CD14-positive monocyte (primary cell): ENCODE measurements around the gene CASR. TPM values are rescaled to one million over a fixed set of nuclear protein-coding genes. Genes with fewer than 3 reads are reported as not detected.

ENCODE experiments used
- DNase-seq, 3 donors: peaks; one replicate each; pipeline ENCODE4 v3.0.0-alpha.2; 2011 to 2022
- H2AFZ ChIP-seq: 2 replicates; pipeline ENCODE4 v1.6.0; 2012; ENCODE audit warnings: mild to moderate bottlenecking, low read depth, low read length, inconsistent platforms; ENCODE audit not compliant: insufficient read depth, poor library complexity, severe bottlenecking
- H3K27ac ChIP-seq, 2 donors: 1 replicate in 1 of 2; 2 replicates in 1 of 2; pipeline ENCODE4 v1.5.1; 2012 to 2013; ENCODE audit warnings: low read length in 2 of 2, control low read depth in 1 of 2, inconsistent platforms in 1 of 2, low read depth in 1 of 2, mild to moderate bottlenecking in 1 of 2
- H3K27me3 ChIP-seq, 2 donors: one replicate each; pipeline versions ENCODE4 v1.6.0 to v1.6.1; 2011 to 2013; ENCODE audit warnings: low read length in 2 of 2; ENCODE audit not compliant: control insufficient read depth in 2 of 2, insufficient read depth in 2 of 2
- H3K36me3 ChIP-seq, 2 donors: replicated peaks in 1 of 2; 1 replicate in 1 of 2; 2 replicates in 1 of 2; pipeline versions ENCODE4 v1.5.1 to v1.6.1; 2012 to 2013; ENCODE audit warnings: low read length in 2 of 2, control low read depth in 1 of 2, inconsistent platforms in 1 of 2, mild to moderate bottlenecking in 1 of 2; ENCODE audit not compliant: insufficient read depth in 2 of 2, control insufficient read depth in 1 of 2
- H3K4me1 ChIP-seq, 2 donors: 1 replicate in 1 of 2; 2 replicates in 1 of 2; pipeline versions ENCODE4 v1.5.1 to v1.6.1; 2012 to 2013; ENCODE audit warnings: low read length in 2 of 2, control low read depth in 1 of 2, inconsistent platforms in 1 of 2, mild to moderate bottlenecking in 1 of 2, moderate library complexity in 1 of 2; ENCODE audit not compliant: insufficient read depth in 2 of 2, control insufficient read depth in 1 of 2
- H3K4me2 ChIP-seq: replicated peaks from 2 replicates; pipeline ENCODE3; 2012; ENCODE audit warnings: low read length, moderate library complexity, mild to moderate bottlenecking; ENCODE audit not compliant: poor library complexity, severe bottlenecking; ENCODE audit errors: extremely low read depth
- H3K4me3 ChIP-seq, 3 experiments: fragments of 200-600 bp in 1 of 3; sonication (generic) in 1 of 3; replicated peaks in 1 of 3; 1 replicate in 2 of 3; 2 replicates in 1 of 3; pipeline ENCODE4 v1.5.1; 2011 to 2013; ENCODE audit warnings: low read length in 3 of 3, mild to moderate bottlenecking in 3 of 3, control low read depth in 2 of 3, low read depth in 2 of 3, inconsistent platforms in 1 of 3, moderate library complexity in 1 of 3
- H3K79me2 ChIP-seq: 2 replicates; pipeline ENCODE4 v1.6.0; 2012; ENCODE audit warnings: mild to moderate bottlenecking, control low read depth, inconsistent platforms, low read length, moderate library complexity; ENCODE audit not compliant: insufficient read depth
- H3K9ac ChIP-seq: 2 replicates; pipeline ENCODE4 v1.6.0; 2017; ENCODE audit warnings: low read length, mild to moderate bottlenecking; ENCODE audit not compliant: insufficient read depth, poor library complexity, severe bottlenecking
- H3K9me3 ChIP-seq, 2 donors: replicated peaks in 1 of 2; 1 replicate in 1 of 2; 2 replicates in 1 of 2; pipeline versions ENCODE4 v1.5.1 to v1.6.1; 2012 to 2013; ENCODE audit warnings: low read length in 2 of 2, control low read depth in 1 of 2; ENCODE audit not compliant: control insufficient read depth in 1 of 2, insufficient read depth in 1 of 2
- H4K20me1 ChIP-seq: 2 replicates; pipeline ENCODE4 v1.6.0; 2012; ENCODE audit warnings: mild to moderate bottlenecking, low read length, control low read depth, moderate library complexity; ENCODE audit not compliant: insufficient read depth
- H3K27ac Mint-ChIP-seq, 7 donors: one replicate each; pipeline ENCODE4 v1.8.0; 2020; ENCODE audit warnings: mild to moderate bottlenecking in 7 of 7, mixed read lengths in 7 of 7, moderate library complexity in 6 of 7, inconsistent platforms in 2 of 7
- H3K27me3 Mint-ChIP-seq, 3 donors: one replicate each; pipeline ENCODE4 v1.8.0; 2021 to 2022; ENCODE audit warnings: low read depth in 3 of 3, mild to moderate bottlenecking in 3 of 3, mixed read lengths in 3 of 3, moderate library complexity in 3 of 3, inconsistent platforms in 1 of 3
- H3K36me3 Mint-ChIP-seq, 2 donors: one replicate each; pipeline ENCODE4 v1.8.0; 2020; ENCODE audit warnings: mixed read lengths in 2 of 2, inconsistent platforms in 1 of 2, mild to moderate bottlenecking in 1 of 2
- H3K4me1 Mint-ChIP-seq: one replicate; pipeline ENCODE4 v1.8.0; 2020; ENCODE audit warnings: mild to moderate bottlenecking, mixed read lengths
- H3K4me3 Mint-ChIP-seq, 2 donors: one replicate each; pipeline ENCODE4 v1.8.0; 2020; ENCODE audit warnings: mild to moderate bottlenecking in 2 of 2, mixed read lengths in 2 of 2, moderate library complexity in 1 of 2
- H3K9me3 Mint-ChIP-seq, 7 donors: one replicate each; pipeline ENCODE4 v1.8.0; 2020 to 2022; ENCODE audit warnings: mixed read lengths in 7 of 7, mild to moderate bottlenecking in 6 of 7, moderate library complexity in 6 of 7, inconsistent platforms in 2 of 7
- WGBS: methylation state at CpG from one replicate; pipeline ENCODE4 v1.1.5; 2013; ENCODE audit warnings: missing lambda C conversion rate; ENCODE audit not compliant: insufficient coverage; 5-methylcytosine and 5-hydroxymethylcytosine counted together
- intact Hi-C, 2 donors: fragments of 100-400 bp; cut with micrococcal nuclease; formaldehyde crosslinking; loops; one replicate each; pipeline versions ENCODE4 v1.15.0 to v1.15.1; 2023
- polyA plus RNA-seq, 3 donors: library from polyadenylated mRNA; depleted of rRNA in 1 of 3; unstranded in 2 of 3; stranded (reverse) in 1 of 3; fragments of 300-500 nt in 2 of 3; fragments of >200 nt in 1 of 3; fragmentation: Illumina TruSeq in 2 of 3; gene quantifications; 1 replicate in 2 of 3; 2 replicates in 1 of 3; pipeline ENCODE4 v1.2.3, GENCODE V29; 2012 to 2021
- TF ChIP-seq, protein P1 (sequence below): fragments of 200-600 bp; IDR thresholded peaks from one replicate; pipeline ENCODE4 v1.8.0; 2022; ENCODE audit warnings: antibody characterized with exemption, mild to moderate bottlenecking

Gene CASR
- polyA plus RNA-seq, 3 donors: 0.01 TPM; not detected in 2

DNA sequence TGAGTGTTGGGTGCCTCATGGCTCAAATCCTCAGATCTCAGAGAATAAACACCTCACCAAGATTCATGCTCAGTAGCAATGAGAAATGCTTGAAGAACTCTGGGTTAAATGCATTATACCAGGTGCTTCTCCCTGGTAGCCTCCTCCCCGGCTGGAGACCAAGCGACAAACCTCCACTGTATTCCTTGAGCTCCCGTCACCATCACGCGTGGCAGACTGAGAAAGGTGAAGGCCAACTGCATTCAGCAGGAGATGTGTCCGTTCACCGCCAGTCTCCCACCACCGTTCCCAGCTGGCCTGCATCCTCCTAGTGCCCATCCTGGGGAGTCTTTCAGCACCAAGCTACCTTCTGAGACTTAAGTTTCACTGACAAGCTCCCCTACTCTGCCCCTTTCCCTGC lies 149.1 kb downstream of the CASR start:
- Mint-ChIP-seq H3K4me3 (no peak overlapping the region), H3K9me3 (no peaks in the 10 kb centered on the region), H3K4me1 (peaks cover 48% of the 10 kb centered on the region), H3K36me3 (peaks cover 60 to 77% of the 10 kb centered on the region in 2 donors), H3K27ac (peak overlapping the region; percentile 8 to 73 (median 42)), H3K27me3 (peaks cover 0 to 2% (median 0%) of the 10 kb centered on the region in 3 donors)
- H3K79me2 ChIP-seq: peaks cover 98% of the 10 kb centered on the region
- TF ChIP-seq, protein P1, sequence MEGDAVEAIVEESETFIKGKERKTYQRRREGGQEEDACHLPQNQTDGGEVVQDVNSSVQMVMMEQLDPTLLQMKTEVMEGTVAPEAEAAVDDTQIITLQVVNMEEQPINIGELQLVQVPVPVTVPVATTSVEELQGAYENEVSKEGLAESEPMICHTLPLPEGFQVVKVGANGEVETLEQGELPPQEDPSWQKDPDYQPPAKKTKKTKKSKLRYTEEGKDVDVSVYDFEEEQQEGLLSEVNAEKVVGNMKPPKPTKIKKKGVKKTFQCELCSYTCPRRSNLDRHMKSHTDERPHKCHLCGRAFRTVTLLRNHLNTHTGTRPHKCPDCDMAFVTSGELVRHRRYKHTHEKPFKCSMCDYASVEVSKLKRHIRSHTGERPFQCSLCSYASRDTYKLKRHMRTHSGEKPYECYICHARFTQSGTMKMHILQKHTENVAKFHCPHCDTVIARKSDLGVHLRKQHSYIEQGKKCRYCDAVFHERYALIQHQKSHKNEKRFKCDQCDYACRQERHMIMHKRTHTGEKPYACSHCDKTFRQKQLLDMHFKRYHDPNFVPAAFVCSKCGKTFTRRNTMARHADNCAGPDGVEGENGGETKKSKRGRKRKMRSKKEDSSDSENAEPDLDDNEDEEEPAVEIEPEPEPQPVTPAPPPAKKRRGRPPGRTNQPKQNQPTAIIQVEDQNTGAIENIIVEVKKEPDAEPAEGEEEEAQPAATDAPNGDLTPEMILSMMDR: no peak
- peak overlapping the region in 1 of 2 donors; percentile 57 for H3K27ac ChIP-seq
- 90% methylated on average over 8 of the region's 8 CpGs for WGBS
- H3K4me2 ChIP-seq: no peak overlapping the region
- peaks cover 97% of the 10 kb centered on the region for H4K20me1 ChIP-seq
- no peak overlapping the region for H3K9ac ChIP-seq
- no peaks in the 10 kb centered on the region for H3K9me3 ChIP-seq
- no peak overlapping the region for H3K4me3 ChIP-seq
- no peak overlapping the region for H2AFZ ChIP-seq
- peaks cover 10 to 40% of the 10 kb centered on the region in 2 donors for H3K4me1 ChIP-seq
- H3K27me3 ChIP-seq: no peaks in the 10 kb centered on the region
- DNase-seq: no peak
- H3K36me3 ChIP-seq: peaks cover 61 to 73% of the 10 kb centered on the region in 2 donors
- intact Hi-C loops: no loop called here

Other genes starting within 250 kb of the CASR start
- under 1 TPM; 0.12 to 0.28 (median 0.20) TPM for gene ILDR1, start 161.4 kb upstream of the CASR start, polyA plus RNA-seq
- 100 to 1,000 TPM in 2 of 3 donors, 10 to 100 TPM in 1; 75.7 to 321 (median 273) TPM for gene CD86, start 128.3 kb upstream of the CASR start, polyA plus RNA-seq
- 100 to 1,000 TPM; 211 to 582 (median 515) TPM for gene CSTA, start 141.6 kb downstream of the CASR start, polyA plus RNA-seq
- gene MIX23, start 199.6 kb downstream of the CASR start, polyA plus RNA-seq: 1 to 10 TPM; 3.9 to 8.2 (median 5.2) TPM
- gene FAM162A, start 200.5 kb downstream of the CASR start, polyA plus RNA-seq: 10 to 100 TPM in 2 of 3 donors, 1 to 10 TPM in 1; 6.8 to 28.5 (median 24.2) TPM
- 1 to 10 TPM in 1 of 3 donors, under 1 TPM in 2; 0.85 to 3.1 (median 0.85) TPM for gene WDR5B, start 232.4 kb downstream of the CASR start, polyA plus RNA-seq